T-helper 17 cell (primary cell): ENCODE data around the gene SLC16A7. TPM values are rescaled to one million over a fixed set of nuclear protein-coding genes. Genes with fewer than 3 reads are reported as not detected.
"Not testable (repeated sequence)": the region's sequence is repeated elsewhere in the genome, so short reads cannot be mapped to it uniquely, and the experiment has no call there.

ENCODE experiments used
- ATAC-seq: fragments of 150-1000 bp; cut with Tn5 transposase; 2 replicates; pipeline ENCODE4 v1.10.0; 2021; ENCODE audit warnings: mild to moderate bottlenecking, moderate library complexity
- DNase-seq, 3 donors: peaks; one replicate each; pipeline versions ENCODE4 v3.0.0 to v3.0.0-alpha.2; 2020 to 2021
- H3K9me3 ChIP-seq: one replicate; pipeline ENCODE4 v1.7.0; 2013; ENCODE audit warnings: low read length, mild to moderate bottlenecking; ENCODE audit not compliant: control insufficient read depth, poor library complexity, severe bottlenecking
- H3K27ac Mint-ChIP-seq: one replicate; pipeline ENCODE4 v1.8.0; 2022; ENCODE audit warnings: mild to moderate bottlenecking, moderate library complexity, mixed read lengths
- H3K27me3 Mint-ChIP-seq: one replicate; pipeline ENCODE4 v1.8.0; 2022; ENCODE audit warnings: mixed read lengths
- H3K36me3 Mint-ChIP-seq: one replicate; pipeline ENCODE4 v1.8.0; 2022; ENCODE audit warnings: low read depth, mixed read lengths
- H3K4me1 Mint-ChIP-seq: one replicate; pipeline ENCODE4 v1.8.0; 2022; ENCODE audit warnings: mild to moderate bottlenecking, mixed read lengths
- H3K4me3 Mint-ChIP-seq: one replicate; pipeline ENCODE4 v1.8.0; 2022; ENCODE audit warnings: mild to moderate bottlenecking, moderate library complexity, mixed read lengths
- total RNA-seq, 4 donors: library from RNA in 2 of 4; stranded (reverse) in 2 of 4; gene quantifications; one replicate each; pipeline ENCODE4 v1.2.3 and lab custom pipeline; 2022 to 2026

SLC16A7 gene
- total RNA-seq, 2 donors from 2014 or later, result 31.1 to 37.8 TPM

- Mint-ChIP-seq H3K4me3 (no peak overlapping the region), H3K27ac (no peak overlapping the region)
- no peak for ATAC-seq
Measured at GRCh38 chr12:59736786-59737185, 141.0 kb downstream of the SLC16A7 start.

GRCh38 chr12:59737725-59738463 lies 142.1 kb downstream of the SLC16A7 start:
- ATAC-seq, result no peak
- Mint-ChIP-seq H3K27ac (no peak overlapping the region), H3K4me3 (no peak overlapping the region)

More at GRCh38 chr12:59736786-59737185, 141.0 kb downstream of the SLC16A7 start:
- no peaks in the 10 kb centered on the region for H3K9me3 ChIP-seq
- H3K4me1 Mint-ChIP-seq, result peaks cover 11% of the 10 kb centered on the region
- no peak for DNase-seq
- no peaks in the 10 kb centered on the region for H3K27me3 Mint-ChIP-seq
- H3K36me3 Mint-ChIP-seq, result peaks cover 5% of the 10 kb centered on the region

GRCh38 chr12:59742841-59743240 lies 147.0 kb downstream of the SLC16A7 start:
- H3K9me3 ChIP-seq, result no peaks in the 10 kb centered on the region
- Mint-ChIP-seq H3K27ac (no peak overlapping the region), H3K4me3 (no peak overlapping the region), H3K4me1 (peaks cover 2% of the 10 kb centered on the region), H3K36me3 (peaks cover 7% of the 10 kb centered on the region), H3K27me3 (no peaks in the 10 kb centered on the region)
- DNase-seq, result no peak
- no peak for ATAC-seq

More at GRCh38 chr12:59737725-59738463, 142.1 kb downstream of the SLC16A7 start:
- DNase-seq, result no peak
- Mint-ChIP-seq H3K36me3 (peaks cover 5% of the 10 kb centered on the region), H3K27me3 (no peaks in the 10 kb centered on the region), H3K4me1 (peaks cover 6% of the 10 kb centered on the region)
- H3K9me3 ChIP-seq, result no peaks in the 10 kb centered on the region

GRCh38 chr12:59744564-59744963 lies 148.7 kb downstream of the SLC16A7 start:
- Mint-ChIP-seq H3K27me3 (no peaks in the 10 kb centered on the region), H3K36me3 (peaks cover 7% of the 10 kb centered on the region), H3K4me3 (no peak overlapping the region), H3K4me1 (peaks cover 3% of the 10 kb centered on the region), H3K27ac (no peak overlapping the region)
- ATAC-seq (no peak), DNase-seq (no peak)
- no peaks in the 10 kb centered on the region for H3K9me3 ChIP-seq

- not testable (repeated sequence) for H3K27me3 Mint-ChIP-seq, H3K4me3 Mint-ChIP-seq, H3K27ac Mint-ChIP-seq, H3K36me3 Mint-ChIP-seq, H3K9me3 ChIP-seq, DNase-seq, H3K4me1 Mint-ChIP-seq, ATAC-seq
Measured at GRCh38 chr12:59751091-59751490, 155.3 kb downstream of the SLC16A7 start.

GRCh38 chr12:59761542-59761941 lies 165.7 kb downstream of the SLC16A7 start:
- Mint-ChIP-seq H3K36me3 (no peaks in the 10 kb centered on the region), H3K27ac (no peak overlapping the region), H3K4me3 (no peak overlapping the region), H3K27me3 (no peaks in the 10 kb centered on the region), H3K4me1 (no peaks in the 10 kb centered on the region)
- ATAC-seq (no peak), DNase-seq (no peak)
- no peaks in the 10 kb centered on the region for H3K9me3 ChIP-seq

- ATAC-seq (no peak), DNase-seq (no peak)
- Mint-ChIP-seq H3K36me3 (no peaks in the 10 kb centered on the region), H3K4me1 (peaks cover 3% of the 10 kb centered on the region), H3K4me3 (no peak overlapping the region), H3K27ac (no peak overlapping the region), H3K27me3 (no peaks in the 10 kb centered on the region)
- H3K9me3 ChIP-seq, result no peaks in the 10 kb centered on the region
Measured at GRCh38 chr12:59763835-59764234, 168.0 kb downstream of the SLC16A7 start.

- peaks cover 2% of the 10 kb centered on the region for H3K36me3 Mint-ChIP-seq
- no peak for DNase-seq
Measured at GRCh38 chr12:59768031-59768430, 172.2 kb downstream of the SLC16A7 start.

GRCh38 chr12:59780605-59781135 lies 184.8 kb downstream of the SLC16A7 start:
- no peak overlapping the region for H3K27ac Mint-ChIP-seq
- ATAC-seq, result no peak

More at GRCh38 chr12:59768031-59768430, 172.2 kb downstream of the SLC16A7 start:
- Mint-ChIP-seq H3K4me1 (peaks cover 3% of the 10 kb centered on the region), H3K27ac (no peak overlapping the region), H3K4me3 (no peak overlapping the region), H3K27me3 (no peaks in the 10 kb centered on the region)
- H3K9me3 ChIP-seq, result no peaks in the 10 kb centered on the region
- no peak for ATAC-seq

GRCh38 chr12:59787610-59788009 lies 191.8 kb downstream of the SLC16A7 start:
- DNase-seq (no peak), ATAC-seq (no peak)
- Mint-ChIP-seq H3K4me3 (no peak overlapping the region), H3K36me3 (peaks cover 8% of the 10 kb centered on the region), H3K27ac (no peak overlapping the region), H3K4me1 (no peaks in the 10 kb centered on the region), H3K27me3 (no peaks in the 10 kb centered on the region)
- H3K9me3 ChIP-seq, result no peaks in the 10 kb centered on the region

More at GRCh38 chr12:59780605-59781135, 184.8 kb downstream of the SLC16A7 start:
- Mint-ChIP-seq H3K36me3 (peaks cover 7% of the 10 kb centered on the region), H3K27me3 (no peaks in the 10 kb centered on the region), H3K4me3 (no peak overlapping the region), H3K4me1 (no peaks in the 10 kb centered on the region)
- DNase-seq, result no peak
- no peaks in the 10 kb centered on the region for H3K9me3 ChIP-seq

GRCh38 chr12:59792647-59793046 lies 196.8 kb downstream of the SLC16A7 start:
- DNase-seq (no peak), ATAC-seq (no peak)
- Mint-ChIP-seq H3K4me1 (no peaks in the 10 kb centered on the region), H3K4me3 (no peak overlapping the region), H3K27me3 (no peaks in the 10 kb centered on the region), H3K36me3 (peaks cover 8% of the 10 kb centered on the region), H3K27ac (no peak overlapping the region)
- H3K9me3 ChIP-seq, result no peaks in the 10 kb centered on the region

- peaks cover 1% of the 10 kb centered on the region for H3K9me3 ChIP-seq
- Mint-ChIP-seq H3K4me1 (peaks cover 5% of the 10 kb centered on the region), H3K27me3 (no peaks in the 10 kb centered on the region), H3K36me3 (no peaks in the 10 kb centered on the region), H3K4me3 (no peak overlapping the region), H3K27ac (no peak overlapping the region)
- ATAC-seq (no peak), DNase-seq (no peak)
Measured at GRCh38 chr12:59803735-59804134, 207.9 kb downstream of the SLC16A7 start.

- Mint-ChIP-seq H3K4me3 (no peak overlapping the region), H3K4me1 (peaks cover 5% of the 10 kb centered on the region), H3K27me3 (peaks cover 8% of the 10 kb centered on the region), H3K27ac (no peak overlapping the region), H3K36me3 (no peaks in the 10 kb centered on the region)
- H3K9me3 ChIP-seq, result no peaks in the 10 kb centered on the region
- DNase-seq (no peak), ATAC-seq (peak; percentile 66)
Measured at GRCh38 chr12:59808317-59808910, 212.6 kb downstream of the SLC16A7 start.
